Measurements from ENCODE around the gene ZBTB42. TPM values are rescaled to one million over a fixed set of nuclear protein-coding genes. Genes with fewer than 3 reads are reported as not detected.

ZBTB42 gene
- total RNA-seq, 1 experiment from 2014 or later, result 16.5 TPM

DNA sequence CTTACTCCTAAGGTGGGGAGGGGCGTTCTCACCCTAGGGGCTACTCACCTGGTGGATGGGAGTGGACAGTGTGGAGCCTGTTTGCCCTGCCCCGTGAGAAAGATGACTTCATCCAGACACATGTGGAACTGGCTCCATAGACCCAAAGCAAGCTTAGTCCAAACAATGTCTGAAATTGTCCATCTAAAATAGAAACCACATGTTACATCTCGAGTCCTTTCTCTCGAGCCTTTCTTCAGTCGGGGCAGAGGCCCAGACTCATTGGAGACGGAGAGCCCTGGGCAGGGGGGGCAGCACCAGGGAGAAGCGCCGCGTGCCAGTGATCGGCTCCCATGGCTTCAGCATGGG, 43.7 kb upstream of the ZBTB42 start:
- H3K4me3 ChIP-seq (ENCODE audit: low read depth in 2 of 2, low read length in 2 of 2), result no peak overlapping the region
- H3K27ac ChIP-seq (ENCODE audit: low read length), result no peak overlapping the region
- H3K36me3 ChIP-seq (ENCODE audit: control insufficient read depth, insufficient read depth, low read length), result peaks cover 3% of the 10 kb centered on the region; the same call in 1 of the 2 replicates
- ChIA-PET POLR2A (interaction anchor here (0.8 kb wide), 1 partner anchor 12 kb away, joined by 4 read pairs; no protein-coding TSS in a partner anchor), CTCF (no interaction called here)
- in situ Hi-C loops (cut with HindIII; ENCODE audit: low pct_unique_long_range_greater_than_20kb, low sequenced_read_pairs), result no loop called here
- no peak for DNase-seq (ENCODE audit: low read depth, low spot score)
- H3K4me1 ChIP-seq (ENCODE audit: control insufficient read depth, insufficient read depth, low read length), result peaks cover 7% of the 10 kb centered on the region
- H3K9me3 ChIP-seq (ENCODE audit: control insufficient read depth, insufficient read depth, low read depth, low read length), result no peaks in the 10 kb centered on the region
- H3K27me3 ChIP-seq (ENCODE audit: control insufficient read depth, insufficient read depth, low read length), result no peaks in the 10 kb centered on the region
- no peak for ATAC-seq
- intact Hi-C loops (cut with micrococcal nuclease; ENCODE audit: unreplicated experiment), result no loop called here
- TF ChIP-seq POLR2AphosphoS5 (IDR thresholded peaks at IDR 0.05; ENCODE audit: low read depth, low read length) (no peak), SIN3A (IDR thresholded peaks at IDR 0.05; ENCODE audit: borderline replicate concordance, insufficient read depth, low read depth, low read length) (no peak), TCF7L2 (IDR thresholded peaks at IDR 0.05; ENCODE audit: low read depth, low read length) (no peak)
- TF ChIP-seq, protein P1, sequence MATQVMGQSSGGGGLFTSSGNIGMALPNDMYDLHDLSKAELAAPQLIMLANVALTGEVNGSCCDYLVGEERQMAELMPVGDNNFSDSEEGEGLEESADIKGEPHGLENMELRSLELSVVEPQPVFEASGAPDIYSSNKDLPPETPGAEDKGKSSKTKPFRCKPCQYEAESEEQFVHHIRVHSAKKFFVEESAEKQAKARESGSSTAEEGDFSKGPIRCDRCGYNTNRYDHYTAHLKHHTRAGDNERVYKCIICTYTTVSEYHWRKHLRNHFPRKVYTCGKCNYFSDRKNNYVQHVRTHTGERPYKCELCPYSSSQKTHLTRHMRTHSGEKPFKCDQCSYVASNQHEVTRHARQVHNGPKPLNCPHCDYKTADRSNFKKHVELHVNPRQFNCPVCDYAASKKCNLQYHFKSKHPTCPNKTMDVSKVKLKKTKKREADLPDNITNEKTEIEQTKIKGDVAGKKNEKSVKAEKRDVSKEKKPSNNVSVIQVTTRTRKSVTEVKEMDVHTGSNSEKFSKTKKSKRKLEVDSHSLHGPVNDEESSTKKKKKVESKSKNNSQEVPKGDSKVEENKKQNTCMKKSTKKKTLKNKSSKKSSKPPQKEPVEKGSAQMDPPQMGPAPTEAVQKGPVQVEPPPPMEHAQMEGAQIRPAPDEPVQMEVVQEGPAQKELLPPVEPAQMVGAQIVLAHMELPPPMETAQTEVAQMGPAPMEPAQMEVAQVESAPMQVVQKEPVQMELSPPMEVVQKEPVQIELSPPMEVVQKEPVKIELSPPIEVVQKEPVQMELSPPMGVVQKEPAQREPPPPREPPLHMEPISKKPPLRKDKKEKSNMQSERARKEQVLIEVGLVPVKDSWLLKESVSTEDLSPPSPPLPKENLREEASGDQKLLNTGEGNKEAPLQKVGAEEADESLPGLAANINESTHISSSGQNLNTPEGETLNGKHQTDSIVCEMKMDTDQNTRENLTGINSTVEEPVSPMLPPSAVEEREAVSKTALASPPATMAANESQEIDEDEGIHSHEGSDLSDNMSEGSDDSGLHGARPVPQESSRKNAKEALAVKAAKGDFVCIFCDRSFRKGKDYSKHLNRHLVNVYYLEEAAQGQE (IDR thresholded peaks at IDR 0.05; ENCODE audit: insufficient read depth in 1 of 2, low read depth in 2 of 2, low read length in 1 of 2), result no peak
- TF ChIP-seq, protein P2, sequence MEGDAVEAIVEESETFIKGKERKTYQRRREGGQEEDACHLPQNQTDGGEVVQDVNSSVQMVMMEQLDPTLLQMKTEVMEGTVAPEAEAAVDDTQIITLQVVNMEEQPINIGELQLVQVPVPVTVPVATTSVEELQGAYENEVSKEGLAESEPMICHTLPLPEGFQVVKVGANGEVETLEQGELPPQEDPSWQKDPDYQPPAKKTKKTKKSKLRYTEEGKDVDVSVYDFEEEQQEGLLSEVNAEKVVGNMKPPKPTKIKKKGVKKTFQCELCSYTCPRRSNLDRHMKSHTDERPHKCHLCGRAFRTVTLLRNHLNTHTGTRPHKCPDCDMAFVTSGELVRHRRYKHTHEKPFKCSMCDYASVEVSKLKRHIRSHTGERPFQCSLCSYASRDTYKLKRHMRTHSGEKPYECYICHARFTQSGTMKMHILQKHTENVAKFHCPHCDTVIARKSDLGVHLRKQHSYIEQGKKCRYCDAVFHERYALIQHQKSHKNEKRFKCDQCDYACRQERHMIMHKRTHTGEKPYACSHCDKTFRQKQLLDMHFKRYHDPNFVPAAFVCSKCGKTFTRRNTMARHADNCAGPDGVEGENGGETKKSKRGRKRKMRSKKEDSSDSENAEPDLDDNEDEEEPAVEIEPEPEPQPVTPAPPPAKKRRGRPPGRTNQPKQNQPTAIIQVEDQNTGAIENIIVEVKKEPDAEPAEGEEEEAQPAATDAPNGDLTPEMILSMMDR (IDR thresholded peaks at IDR 0.05), result no peak
- no TSS peak for BruUV-seq (replicated peaks)

DNA sequence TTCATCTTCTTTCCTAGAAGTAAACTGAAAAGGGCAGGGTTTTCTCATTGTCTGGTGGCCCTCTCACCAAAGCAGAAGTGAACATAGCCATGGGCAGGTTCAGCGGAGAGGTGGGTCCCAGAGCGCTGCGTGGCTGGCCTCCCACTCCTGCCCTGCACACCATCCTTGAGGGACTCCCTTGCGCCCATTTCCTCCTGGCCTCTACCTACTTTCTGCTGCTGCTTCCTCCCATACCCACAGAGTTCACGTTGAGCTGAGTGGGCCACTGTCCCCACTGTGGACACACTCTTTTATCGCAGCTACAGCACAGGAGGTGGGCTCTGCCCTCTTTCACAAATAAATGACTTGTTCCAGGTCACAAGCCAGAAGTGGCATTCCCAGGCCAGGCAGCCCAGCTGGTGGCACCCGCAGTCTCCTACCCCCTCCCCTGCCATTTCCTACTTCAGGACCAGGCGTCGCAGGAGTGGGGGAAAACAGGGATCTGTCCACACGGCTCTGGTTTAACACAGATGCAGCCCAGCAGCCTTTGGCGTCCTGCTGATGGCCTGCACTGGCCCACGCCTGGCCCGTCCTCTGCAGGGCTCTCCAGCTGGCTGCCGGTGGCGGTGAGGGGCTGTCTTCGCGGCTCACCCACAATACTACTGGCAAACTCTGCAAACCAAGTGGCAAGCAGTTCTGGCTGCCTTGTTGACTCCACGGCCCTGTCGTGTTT, 43.1 kb upstream of the ZBTB42 start:
- TF ChIP-seq SIN3A (IDR thresholded peaks at IDR 0.05; ENCODE audit: borderline replicate concordance, insufficient read depth, low read depth, low read length) (no peak), POLR2AphosphoS5 (IDR thresholded peaks at IDR 0.05; ENCODE audit: low read depth, low read length) (no peak), TCF7L2 (IDR thresholded peaks at IDR 0.05; ENCODE audit: low read depth, low read length) (no peak)
- TF ChIP-seq, protein P1 (IDR thresholded peaks at IDR 0.05; ENCODE audit: insufficient read depth in 1 of 2, low read depth in 2 of 2, low read length in 1 of 2), result no peak
- TF ChIP-seq, protein P2 (IDR thresholded peaks at IDR 0.05), result no peak
- DNase-seq (ENCODE audit: low read depth, low spot score) (no peak), ATAC-seq (no peak)
- H3K4me3 ChIP-seq (ENCODE audit: low read depth in 2 of 2, low read length in 2 of 2), result no peak overlapping the region
- ChIA-PET CTCF (no interaction called here), POLR2A (interaction anchor here (0.8 kb wide), 1 partner anchor 11 kb away, joined by 4 read pairs; no protein-coding TSS in a partner anchor)
- H3K27ac ChIP-seq (ENCODE audit: low read length), result no peak overlapping the region
- in situ Hi-C loops (cut with HindIII; ENCODE audit: low pct_unique_long_range_greater_than_20kb, low sequenced_read_pairs) (no loop called here), intact Hi-C loops (cut with micrococcal nuclease; ENCODE audit: unreplicated experiment) (no loop called here)
- H3K4me1 ChIP-seq (ENCODE audit: control insufficient read depth, insufficient read depth, low read length), result peaks cover 7% of the 10 kb centered on the region
- H3K27me3 ChIP-seq (ENCODE audit: control insufficient read depth, insufficient read depth, low read length), result no peaks in the 10 kb centered on the region
- BruUV-seq (replicated peaks), result no TSS peak
- peaks cover 3% of the 10 kb centered on the region; the same call in 1 of the 2 replicates for H3K36me3 ChIP-seq (ENCODE audit: control insufficient read depth, insufficient read depth, low read length)
- H3K9me3 ChIP-seq (ENCODE audit: control insufficient read depth, insufficient read depth, low read depth, low read length), result no peaks in the 10 kb centered on the region
